GM19468 (cell line): Measurements from ENCODE around the gene FOS.
"Not testable (repeated sequence)": the region's sequence is repeated elsewhere in the genome, so short reads cannot be mapped to it uniquely, and the experiment has no call there.

Experiments
- ATAC-seq: cut with Tn5 transposase; IDR thresholded peaks from one replicate; pipeline ENCODE4 v1.9.1; 2021; ENCODE audit warnings: mild to moderate bottlenecking, moderate library complexity, moderate number of reproducible peaks; ENCODE audit not compliant: unreplicated experiment; ENCODE audit errors: extremely low read depth

FOS gene

DNA sequence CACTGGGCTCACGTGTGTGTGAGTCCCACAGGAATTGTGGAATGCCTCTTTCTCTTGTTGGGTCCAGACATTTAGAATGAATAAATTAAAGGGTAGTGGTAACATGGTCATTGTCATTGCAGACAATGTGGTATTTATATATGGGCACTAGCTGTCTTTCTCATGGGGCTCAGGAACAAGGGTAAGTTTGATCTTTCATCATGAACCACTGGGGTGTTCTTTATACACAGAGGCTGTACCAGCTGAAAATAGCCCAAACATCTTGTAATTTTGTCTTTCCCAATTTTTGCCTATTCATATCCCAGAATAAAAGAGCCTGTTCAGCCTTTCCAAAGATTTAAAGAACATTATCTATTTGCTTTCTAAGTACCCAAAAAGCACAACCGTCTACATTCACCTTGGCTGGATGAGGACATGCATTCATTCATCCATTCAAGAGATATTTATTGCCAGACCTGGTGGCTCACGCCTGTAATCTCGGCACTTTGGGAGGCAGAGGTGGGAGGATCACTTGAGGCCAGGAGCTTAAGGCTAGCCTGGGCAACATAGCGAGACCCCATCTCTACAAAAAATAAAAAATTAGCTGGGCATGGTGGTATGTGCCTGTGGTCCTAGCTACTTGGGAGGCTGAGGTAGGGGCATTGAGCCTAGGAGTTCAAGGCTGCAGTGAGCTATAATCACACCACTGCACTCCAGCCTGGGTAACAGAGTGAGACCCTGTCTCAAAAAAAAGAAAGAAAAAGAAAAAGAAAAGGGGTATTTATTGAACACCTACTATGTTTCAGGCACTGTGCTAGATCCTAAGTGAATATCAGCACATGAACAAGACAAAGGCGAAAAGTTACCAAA, 4.4 kb upstream of the FOS start:
- ATAC-seq: no peak

DNA sequence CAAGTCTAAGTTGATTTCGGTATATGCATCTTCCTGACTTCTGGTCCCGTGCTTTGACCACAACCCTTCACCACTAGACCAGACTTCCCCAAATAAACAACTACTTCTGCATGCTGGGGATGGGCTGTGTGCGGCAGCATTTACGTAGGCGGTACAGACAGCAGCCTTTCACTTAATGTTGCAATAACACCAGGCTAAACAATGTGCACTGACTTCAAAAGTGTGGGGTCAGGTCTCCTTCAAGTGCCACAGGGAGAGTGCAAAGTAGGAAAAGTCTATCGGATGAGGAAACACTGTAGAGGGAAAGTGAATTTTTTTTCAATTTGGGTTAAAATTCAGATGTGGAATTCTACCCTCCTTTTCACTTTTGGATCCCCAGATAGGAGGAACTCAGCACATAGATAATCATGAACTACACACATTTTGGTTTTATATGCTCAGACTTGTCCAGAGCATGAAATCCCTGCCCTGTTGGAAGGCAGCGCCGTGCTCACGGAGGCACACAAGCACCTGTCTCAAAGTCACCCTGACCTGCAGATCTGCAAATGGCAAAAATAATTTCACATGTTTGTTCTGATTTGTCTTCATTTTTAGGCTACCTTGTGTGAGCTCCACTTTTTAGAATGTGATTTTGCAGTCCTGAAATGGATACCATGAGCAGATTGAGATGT, 3.6 kb upstream of the FOS start:
- no peak for ATAC-seq

DNA sequence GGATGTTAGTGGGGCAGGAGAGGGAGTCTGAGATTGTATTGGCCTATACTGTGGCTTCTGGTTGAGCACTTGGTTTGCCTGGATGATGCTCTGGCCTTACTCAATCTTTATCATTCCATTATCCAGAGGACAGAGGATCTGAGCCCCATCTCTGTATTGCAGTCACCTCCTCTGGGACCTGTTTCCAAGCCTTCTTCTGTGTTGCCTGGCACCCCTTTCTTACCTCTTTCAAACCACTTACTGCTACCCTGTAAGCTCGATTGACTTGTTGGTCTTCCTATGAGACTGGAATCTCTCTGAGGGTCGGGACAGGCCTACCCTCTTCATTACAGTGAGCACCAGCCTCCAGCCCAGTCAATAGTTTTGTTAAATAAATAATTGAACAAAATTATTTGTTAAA, 3.0 kb upstream of the FOS start:
- no peak for ATAC-seq

DNA sequence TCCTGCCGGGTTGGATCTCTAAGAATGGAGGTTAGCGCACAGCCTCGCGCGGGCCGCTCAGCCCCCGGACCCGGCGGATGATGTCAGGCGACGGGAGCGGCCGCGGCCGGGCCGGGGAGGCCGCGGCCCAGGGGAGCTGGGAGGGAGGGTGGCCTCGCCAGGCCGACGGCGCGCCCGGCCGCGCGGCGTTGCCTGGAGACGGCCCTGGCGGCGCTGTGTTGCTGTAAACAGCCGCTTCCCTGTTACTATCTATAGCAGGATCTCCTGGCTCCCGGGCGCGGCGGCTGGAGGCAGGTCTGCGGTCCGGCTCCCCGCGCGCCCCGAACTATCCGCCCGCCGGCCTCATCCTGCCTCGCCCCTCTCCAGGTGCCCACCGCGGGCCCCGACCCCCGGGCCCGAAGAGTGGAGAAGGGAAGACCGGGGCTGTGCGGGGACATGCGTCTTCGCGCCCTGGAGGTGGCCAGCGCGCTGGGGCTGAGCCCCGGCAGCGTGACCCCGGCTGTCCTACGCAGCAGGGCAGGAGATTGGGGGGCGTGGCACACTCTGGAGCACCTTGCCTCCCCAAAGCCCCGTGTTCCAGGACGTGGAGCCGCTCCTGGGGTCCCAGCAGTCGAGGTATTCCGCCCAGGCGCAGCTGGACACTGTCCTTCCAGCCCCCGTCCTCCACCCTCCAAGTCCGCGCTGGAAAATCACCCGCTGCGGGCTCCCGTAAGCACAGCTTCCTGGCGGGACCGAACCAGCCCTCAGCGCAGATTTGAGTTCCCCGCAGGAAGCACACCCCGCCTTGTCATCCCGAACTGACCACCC, 1.4 kb upstream of the FOS start:
- ATAC-seq: no peak

DNA sequence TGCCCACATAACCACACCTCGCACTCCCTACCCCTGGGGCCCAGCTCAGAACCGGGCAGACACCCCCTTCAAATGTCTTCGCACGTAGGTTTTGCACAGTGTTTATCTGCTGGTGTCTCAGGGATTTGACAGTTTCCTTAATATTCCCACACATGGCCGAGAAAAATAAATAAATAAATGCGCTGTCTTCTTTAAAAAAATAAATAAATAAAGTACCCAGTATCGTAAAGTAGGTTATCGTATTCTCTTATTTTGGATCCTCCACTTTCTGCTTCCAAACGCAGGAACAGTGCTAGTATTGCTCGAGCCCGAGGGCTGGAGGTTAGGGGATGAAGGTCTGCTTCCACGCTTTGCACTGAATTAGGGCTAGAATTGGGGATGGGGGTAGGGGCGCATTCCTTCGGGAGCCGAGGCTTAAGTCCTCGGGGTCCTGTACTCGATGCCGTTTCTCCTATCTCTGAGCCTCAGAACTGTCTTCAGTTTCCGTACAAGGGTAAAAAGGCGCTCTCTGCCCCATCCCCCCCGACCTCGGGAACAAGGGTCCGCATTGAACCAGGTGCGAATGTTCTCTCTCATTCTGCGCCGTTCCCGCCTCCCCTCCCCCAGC, 710 bp upstream of the FOS start:
- no peak for ATAC-seq

DNA sequence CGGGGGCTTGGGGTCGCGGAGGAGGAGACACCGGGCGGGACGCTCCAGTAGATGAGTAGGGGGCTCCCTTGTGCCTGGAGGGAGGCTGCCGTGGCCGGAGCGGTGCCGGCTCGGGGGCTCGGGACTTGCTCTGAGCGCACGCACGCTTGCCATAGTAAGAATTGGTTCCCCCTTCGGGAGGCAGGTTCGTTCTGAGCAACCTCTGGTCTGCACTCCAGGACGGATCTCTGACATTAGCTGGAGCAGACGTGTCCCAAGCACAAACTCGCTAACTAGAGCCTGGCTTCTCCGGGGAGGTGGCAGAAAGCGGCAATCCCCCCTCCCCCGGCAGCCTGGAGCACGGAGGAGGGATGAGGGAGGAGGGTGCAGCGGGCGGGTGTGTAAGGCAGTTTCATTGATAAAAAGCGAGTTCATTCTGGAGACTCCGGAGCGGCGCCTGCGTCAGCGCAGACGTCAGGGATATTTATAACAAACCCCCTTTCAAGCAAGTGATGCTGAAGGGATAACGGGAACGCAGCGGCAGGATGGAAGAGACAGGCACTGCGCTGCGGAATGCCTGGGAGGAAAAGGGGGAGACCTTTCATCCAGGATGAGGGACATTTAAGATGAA, 630 bp downstream of the FOS start:
- no peak for ATAC-seq

DNA sequence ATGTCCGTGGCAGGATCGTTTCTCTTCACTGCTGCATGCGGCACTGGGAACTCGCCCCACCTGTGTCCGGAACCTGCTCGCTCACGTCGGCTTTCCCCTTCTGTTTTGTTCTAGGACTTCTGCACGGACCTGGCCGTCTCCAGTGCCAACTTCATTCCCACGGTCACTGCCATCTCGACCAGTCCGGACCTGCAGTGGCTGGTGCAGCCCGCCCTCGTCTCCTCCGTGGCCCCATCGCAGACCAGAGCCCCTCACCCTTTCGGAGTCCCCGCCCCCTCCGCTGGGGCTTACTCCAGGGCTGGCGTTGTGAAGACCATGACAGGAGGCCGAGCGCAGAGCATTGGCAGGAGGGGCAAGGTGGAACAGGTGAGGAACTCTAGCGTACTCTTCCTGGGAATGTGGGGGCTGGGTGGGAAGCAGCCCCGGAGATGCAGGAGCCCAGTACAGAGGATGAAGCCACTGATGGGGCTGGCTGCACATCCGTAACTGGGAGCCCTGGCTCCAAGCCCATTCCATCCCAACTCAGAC, 1.2 kb downstream of the FOS start:
- no peak for ATAC-seq

DNA sequence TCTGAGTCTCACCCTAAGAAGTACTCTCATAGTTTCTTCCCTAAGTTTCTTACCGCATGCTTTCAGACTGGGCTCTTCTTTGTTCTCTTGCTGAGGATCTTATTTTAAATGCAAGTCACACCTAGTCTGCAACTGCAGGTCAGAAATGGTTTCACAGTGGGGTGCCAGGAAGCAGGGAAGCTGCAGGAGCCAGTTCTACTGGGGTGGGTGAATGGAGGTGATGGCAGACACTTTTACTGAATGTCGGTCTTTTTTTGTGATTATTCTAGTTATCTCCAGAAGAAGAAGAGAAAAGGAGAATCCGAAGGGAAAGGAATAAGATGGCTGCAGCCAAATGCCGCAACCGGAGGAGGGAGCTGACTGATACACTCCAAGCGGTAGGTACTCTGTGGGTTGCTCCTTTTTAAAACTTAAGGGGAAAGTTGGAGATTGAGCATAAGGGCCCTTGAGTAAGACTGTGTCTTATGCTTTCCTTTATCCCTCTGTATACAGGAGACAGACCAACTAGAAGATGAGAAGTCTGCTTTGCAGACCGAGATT, 1.7 kb downstream of the FOS start:
- ATAC-seq: no peak

DNA sequence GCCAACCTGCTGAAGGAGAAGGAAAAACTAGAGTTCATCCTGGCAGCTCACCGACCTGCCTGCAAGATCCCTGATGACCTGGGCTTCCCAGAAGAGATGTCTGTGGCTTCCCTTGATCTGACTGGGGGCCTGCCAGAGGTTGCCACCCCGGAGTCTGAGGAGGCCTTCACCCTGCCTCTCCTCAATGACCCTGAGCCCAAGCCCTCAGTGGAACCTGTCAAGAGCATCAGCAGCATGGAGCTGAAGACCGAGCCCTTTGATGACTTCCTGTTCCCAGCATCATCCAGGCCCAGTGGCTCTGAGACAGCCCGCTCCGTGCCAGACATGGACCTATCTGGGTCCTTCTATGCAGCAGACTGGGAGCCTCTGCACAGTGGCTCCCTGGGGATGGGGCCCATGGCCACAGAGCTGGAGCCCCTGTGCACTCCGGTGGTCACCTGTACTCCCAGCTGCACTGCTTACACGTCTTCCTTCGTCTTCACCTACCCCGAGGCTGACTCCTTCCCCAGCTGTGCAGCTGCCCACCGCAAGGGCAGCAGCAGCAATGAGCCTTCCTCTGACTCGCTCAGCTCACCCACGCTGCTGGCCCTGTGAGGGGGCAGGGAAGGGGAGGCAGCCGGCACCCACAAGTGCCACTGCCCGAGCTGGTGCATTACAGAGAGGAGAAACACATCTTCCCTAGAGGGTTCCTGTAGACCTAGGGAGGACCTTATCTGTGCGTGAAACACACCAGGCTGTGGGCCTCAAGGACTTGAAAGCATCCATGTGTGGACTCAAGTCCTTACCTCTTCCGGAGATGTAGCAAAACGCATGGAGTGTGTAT, 2.4 kb downstream of the FOS start:
- ATAC-seq: no peak

DNA sequence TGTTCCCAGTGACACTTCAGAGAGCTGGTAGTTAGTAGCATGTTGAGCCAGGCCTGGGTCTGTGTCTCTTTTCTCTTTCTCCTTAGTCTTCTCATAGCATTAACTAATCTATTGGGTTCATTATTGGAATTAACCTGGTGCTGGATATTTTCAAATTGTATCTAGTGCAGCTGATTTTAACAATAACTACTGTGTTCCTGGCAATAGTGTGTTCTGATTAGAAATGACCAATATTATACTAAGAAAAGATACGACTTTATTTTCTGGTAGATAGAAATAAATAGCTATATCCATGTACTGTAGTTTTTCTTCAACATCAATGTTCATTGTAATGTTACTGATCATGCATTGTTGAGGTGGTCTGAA, 3.0 kb downstream of the FOS start:
- ATAC-seq: no peak

DNA sequence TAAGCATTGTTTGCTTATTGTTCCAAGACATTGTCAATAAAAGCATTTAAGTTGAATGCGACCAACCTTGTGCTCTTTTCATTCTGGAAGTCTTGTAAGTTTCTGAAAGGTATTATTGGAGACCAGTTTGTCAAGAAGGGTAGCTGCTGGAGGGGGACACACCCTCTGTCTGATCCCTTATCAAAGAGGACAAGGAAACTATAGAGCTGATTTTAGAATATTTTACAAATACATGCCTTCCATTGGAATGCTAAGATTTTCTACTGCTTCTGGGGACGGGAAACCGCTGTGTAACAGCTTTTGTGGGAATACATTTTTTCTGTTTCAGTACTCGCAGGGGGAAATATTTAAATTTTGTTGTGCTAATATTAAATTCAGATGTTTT, 3.5 kb downstream of the FOS start:
- ATAC-seq: no peak

DNA sequence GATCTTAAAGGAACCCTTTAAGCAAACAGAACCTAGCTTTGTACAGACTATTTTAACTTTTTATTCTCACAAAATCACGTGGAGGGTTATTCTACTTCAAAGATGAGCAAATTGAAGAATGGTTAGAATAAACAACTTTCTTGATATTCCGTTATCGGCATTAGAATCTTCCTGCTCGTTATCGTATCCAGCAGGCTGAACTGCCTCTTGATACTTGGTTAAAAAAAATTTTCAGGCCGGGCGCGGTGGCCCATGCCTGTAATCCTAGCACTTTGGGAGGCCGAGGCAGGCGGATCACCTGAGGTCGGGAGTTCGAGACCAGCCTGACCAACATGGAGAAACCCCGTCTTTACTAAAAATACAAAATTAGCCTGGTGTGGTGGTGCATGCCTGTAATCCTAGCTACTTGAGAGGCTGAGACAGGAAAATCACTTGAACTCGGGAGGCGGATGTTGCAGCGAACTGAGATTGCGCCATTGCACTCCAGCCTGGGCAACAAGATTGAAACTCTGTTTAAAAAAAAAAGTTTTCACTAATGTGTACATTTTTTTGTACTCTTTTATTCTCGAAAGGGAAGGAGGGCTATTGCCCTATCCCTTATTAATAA, 4.0 kb downstream of the FOS start:
- not testable (repeated sequence) for ATAC-seq

DNA sequence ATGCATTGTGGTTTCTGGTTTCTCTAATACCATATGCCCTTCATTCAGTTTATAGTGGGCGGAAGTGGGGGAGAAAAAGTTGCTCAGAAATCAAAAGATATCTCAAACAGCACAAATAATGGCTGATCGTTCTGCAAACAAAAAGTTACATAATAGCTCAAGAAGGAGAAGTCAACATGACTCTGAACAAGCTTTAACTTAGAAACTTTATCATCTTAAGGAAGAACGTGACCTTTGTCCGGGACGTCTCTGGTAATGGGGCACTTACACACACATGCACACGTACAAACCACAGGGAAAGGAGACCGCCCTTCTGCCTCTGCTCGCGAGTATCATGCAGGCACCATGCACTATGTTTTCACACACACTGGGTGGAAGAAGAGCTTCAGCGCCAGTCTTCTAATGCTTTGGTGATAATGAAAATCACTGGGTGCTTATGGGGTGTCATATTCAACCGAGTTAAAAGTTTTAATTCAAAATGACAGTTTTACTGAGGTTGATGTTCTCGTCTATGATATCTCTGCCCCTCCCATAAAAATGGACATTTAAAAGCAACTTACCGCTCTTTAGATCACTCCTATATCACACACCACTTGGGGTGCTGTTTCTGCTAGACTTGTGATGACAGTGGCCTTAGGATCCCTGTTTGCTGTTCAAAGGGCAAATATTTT, 4.7 kb downstream of the FOS start:
- no peak for ATAC-seq

DNA sequence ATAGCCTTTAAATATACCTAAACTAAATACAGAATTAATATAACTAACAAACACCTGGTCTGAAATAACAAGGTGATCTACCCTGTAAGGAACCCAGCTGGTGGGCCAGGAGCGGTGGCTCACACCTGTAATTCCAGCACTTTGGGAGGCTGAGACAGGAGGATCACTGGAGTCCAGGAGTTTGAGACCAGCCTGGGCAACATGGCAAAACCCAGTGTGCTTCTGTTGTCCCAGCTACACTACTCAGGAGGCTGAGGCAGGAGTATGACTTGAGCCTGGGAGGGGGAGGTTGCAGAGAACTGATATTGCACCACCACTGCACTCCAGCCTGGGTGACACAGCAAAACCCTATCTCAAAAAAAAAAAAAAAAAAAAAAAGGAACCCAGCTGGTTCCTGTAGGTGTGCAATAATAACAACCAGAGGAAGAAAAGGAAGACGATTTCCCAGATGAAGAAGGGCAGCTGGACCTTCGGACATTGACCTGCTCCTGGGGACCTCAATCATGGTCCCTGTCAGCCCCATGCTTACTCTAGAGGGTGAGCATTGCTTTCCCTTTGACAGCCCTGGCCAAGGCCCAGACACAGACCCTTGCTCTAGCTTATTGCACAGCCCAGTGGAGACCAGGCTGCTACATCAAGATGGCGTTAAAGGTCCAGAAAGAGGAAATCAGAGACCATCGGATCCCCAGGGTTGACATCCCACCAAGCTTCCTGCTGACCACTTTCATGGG, 5.4 kb downstream of the FOS start:
- ATAC-seq: no peak

DNA sequence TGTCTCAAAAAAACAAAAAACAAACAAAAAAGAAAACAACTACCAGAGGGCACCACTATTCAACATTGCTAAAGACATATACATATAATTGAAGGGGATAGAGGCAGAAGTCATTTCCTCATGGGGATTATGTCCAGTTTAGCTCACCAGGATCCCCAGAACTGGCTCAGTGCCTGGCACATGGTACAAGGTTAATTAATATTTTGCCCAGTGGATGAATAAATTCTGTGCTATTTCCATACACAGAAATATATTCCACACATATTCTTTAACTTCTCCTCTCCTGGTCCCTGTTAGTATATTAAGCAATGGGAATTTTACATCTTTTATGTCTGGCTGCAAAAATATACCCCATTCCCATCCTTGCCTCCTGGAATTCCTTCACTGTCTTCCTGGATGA, 6.7 kb downstream of the FOS start:
- ATAC-seq: no peak

DNA sequence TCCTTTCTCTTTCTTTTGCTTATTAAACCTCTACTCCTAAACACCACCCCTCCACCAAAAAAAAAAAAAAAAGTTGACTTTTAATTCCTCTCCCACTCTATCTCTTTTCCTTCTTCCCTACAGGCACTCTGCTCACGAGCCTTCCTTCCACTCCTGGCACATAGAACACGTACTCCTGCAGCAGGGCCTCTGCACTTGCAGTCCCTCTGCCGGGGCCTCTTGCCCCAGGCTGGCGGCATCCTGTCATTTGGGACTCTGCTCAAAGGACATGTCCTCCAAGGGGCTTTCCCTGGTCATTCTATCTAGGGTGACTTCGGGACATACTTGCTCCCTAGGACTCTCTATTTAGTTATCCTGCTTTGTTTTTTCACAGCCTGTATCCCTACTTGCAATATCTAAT, 7.7 kb downstream of the FOS start:
- ATAC-seq: no peak

DNA sequence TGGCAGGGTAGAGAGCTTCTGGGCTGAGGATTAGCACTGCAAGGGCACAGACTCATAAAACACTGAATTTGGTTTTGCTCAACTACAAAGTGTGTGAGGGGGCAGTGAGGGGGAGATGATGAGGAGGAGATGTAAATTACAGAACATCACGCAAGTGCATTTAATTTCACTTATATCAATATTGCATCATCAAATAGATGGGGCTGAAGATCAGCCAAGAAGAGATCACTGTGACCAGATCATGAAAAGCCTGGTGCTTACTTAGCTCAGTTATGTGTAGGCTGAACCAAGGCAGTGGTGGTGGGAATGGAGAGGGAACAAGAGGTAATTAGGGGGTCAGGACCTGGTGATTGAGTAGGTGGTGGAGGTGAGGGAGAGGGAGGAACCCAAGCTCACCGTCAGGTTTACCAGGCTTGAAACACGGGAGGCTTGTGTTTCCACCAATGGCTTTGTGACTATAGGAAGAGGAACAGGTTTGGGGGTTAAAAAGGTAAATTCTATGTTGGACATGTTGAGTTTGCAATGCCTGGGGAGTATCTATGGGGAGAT, 11.3 kb downstream of the FOS start:
- ATAC-seq: no peak
